MM.1S (cell line): ENCODE data around the gene FAM180A.

Experiments
- DNase-seq: peaks from one replicate; pipeline ENCODE4 v3.0.0-alpha.2; 2015
- H2AFZ ChIP-seq: fragments of 300-600 bp; sonication (generic); 2 replicates; pipeline ENCODE4 v1.6.0; 2016; ENCODE audit warnings: antibody characterized with exemption, low read length
- H3F3A ChIP-seq: fragments of 300-600 bp; sonication (generic); 2 replicates; pipeline ENCODE4 v1.6.1; 2016; ENCODE audit warnings: mild to moderate bottlenecking, antibody characterized with exemption, low read length, moderate library complexity, mixed read lengths; ENCODE audit not compliant: insufficient read depth
- H3K27ac ChIP-seq: fragments of 300-600 bp; sonication (generic); 2 replicates; pipeline ENCODE4 v1.5.1; 2016; ENCODE audit warnings: mild to moderate bottlenecking, low read length
- H3K27me3 ChIP-seq: fragments of 300-600 bp; sonication (generic); replicated peaks from 2 replicates; pipeline ENCODE4 v1.6.0; 2016; ENCODE audit warnings: low read length; ENCODE audit not compliant: insufficient read depth
- H3K36me3 ChIP-seq: fragments of 300-600 bp; sonication (generic); replicated peaks from 2 replicates; pipeline ENCODE4 v1.6.1; 2016; ENCODE audit warnings: mild to moderate bottlenecking, low read length, mixed read lengths; ENCODE audit not compliant: insufficient read depth
- H3K4me1 ChIP-seq: fragments of 300-600 bp; sonication (generic); 2 replicates; pipeline ENCODE4 v1.6.1; 2016; ENCODE audit warnings: low read length, mixed read lengths
- H3K4me2 ChIP-seq: fragments of 300-600 bp; sonication (generic); 2 replicates; pipeline ENCODE4 v1.6.0; 2016; ENCODE audit warnings: low read depth, low read length
- H3K4me3 ChIP-seq: fragments of 300-600 bp; sonication (generic); 2 replicates; pipeline ENCODE4 v1.5.1; 2016; ENCODE audit warnings: low read length, mixed read lengths
- H3K79me2 ChIP-seq: fragments of 300-600 bp; sonication (generic); 2 replicates; pipeline ENCODE4 v1.6.1; 2016; ENCODE audit warnings: mixed run types, low read length, mixed read lengths
- H3K9ac ChIP-seq: fragments of 300-600 bp; sonication (generic); 2 replicates; pipeline ENCODE4 v1.6.1; 2016; ENCODE audit warnings: low read length, mixed read lengths
- H3K9me2 ChIP-seq: fragments of 300-600 bp; sonication (generic); replicated peaks from 2 replicates; pipeline ENCODE4 v1.6.1; 2016; ENCODE audit warnings: mild to moderate bottlenecking, low read length, mixed read lengths; ENCODE audit not compliant: insufficient read depth
- H3K9me3 ChIP-seq: fragments of 300-600 bp; sonication (generic); replicated peaks from 2 replicates; pipeline ENCODE4 v1.6.1; 2016; ENCODE audit warnings: mild to moderate bottlenecking, low read length, mixed read lengths; ENCODE audit not compliant: insufficient read depth
- H4K20me1 ChIP-seq: fragments of 300-600 bp; sonication (generic); 2 replicates; pipeline ENCODE4 v1.6.1; 2016; ENCODE audit warnings: mild to moderate bottlenecking, low read length, moderate library complexity, mixed read lengths; ENCODE audit not compliant: insufficient read depth
- EZH2 ChIP-seq: fragments of 300-600 bp; sonication (generic); optimal IDR thresholded peaks from 2 replicates; pipeline ENCODE3; 2017; ENCODE audit warnings: low read depth, mild to moderate bottlenecking, antibody characterized with exemption, low read length, mixed read lengths
- EZH2phosphoT487 ChIP-seq: fragments of 300-600 bp; sonication (generic); IDR thresholded peaks from 2 replicates; pipeline ENCODE4 v1.6.1; 2018; ENCODE audit warnings: antibody characterized with exemption, low read length
- TF ChIP-seq, protein P1 (sequence below): fragments of 300-600 bp; sonication (generic); IDR thresholded peaks from 2 replicates; pipeline ENCODE4 v1.5.1; 2016; ENCODE audit warnings: antibody characterized with exemption, low read length, mixed read lengths

The FAM180A gene

DNA sequence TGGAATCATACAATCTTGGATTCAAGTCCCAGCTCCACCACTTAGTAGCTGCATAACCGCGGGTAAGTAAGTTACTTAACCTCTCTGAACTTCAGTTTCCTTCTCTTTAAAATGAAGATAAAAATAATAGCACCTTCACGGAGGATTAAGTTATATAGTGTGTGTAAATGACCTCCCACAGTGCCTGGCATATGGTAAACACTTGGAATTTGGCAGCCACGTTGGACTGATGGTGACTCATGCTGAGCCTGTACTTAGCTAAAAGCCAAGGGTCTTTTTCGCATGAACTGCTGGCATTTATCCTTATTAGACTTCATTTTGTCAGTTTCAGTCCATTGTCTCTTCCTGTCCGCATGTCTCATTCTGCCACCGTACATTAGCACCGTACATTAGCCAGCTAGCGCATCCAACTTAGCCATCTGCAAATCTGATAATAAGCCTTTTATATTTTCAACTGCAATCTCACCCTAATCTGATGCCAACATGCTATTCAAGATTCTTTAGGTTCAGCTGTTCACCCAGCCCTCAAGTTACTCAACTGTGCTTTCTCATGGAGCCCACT is 31.9 kb downstream of the FAM180A start:
- Histone ChIP-seq H3K27me3 (no peaks in the 10 kb centered on the region), H3K27ac (no peak overlapping the region), H3K36me3 (no peaks in the 10 kb centered on the region), H3F3A (no peaks in the 10 kb centered on the region), H3K79me2 (no peaks in the 10 kb centered on the region), H3K9me2 (no peaks in the 10 kb centered on the region), H4K20me1 (no peaks in the 10 kb centered on the region), H3K4me3 (no peak overlapping the region), H2AFZ (no peak overlapping the region), H3K9me3 (no peaks in the 10 kb centered on the region), H3K9ac (no peak overlapping the region), H3K4me1 (no peaks in the 10 kb centered on the region), H3K4me2 (no peak overlapping the region)
- no peak for DNase-seq
- TF ChIP-seq EZH2phosphoT487 (no peak), EZH2 (no peak)
- TF ChIP-seq, protein P1, sequence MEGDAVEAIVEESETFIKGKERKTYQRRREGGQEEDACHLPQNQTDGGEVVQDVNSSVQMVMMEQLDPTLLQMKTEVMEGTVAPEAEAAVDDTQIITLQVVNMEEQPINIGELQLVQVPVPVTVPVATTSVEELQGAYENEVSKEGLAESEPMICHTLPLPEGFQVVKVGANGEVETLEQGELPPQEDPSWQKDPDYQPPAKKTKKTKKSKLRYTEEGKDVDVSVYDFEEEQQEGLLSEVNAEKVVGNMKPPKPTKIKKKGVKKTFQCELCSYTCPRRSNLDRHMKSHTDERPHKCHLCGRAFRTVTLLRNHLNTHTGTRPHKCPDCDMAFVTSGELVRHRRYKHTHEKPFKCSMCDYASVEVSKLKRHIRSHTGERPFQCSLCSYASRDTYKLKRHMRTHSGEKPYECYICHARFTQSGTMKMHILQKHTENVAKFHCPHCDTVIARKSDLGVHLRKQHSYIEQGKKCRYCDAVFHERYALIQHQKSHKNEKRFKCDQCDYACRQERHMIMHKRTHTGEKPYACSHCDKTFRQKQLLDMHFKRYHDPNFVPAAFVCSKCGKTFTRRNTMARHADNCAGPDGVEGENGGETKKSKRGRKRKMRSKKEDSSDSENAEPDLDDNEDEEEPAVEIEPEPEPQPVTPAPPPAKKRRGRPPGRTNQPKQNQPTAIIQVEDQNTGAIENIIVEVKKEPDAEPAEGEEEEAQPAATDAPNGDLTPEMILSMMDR = no peak

DNA sequence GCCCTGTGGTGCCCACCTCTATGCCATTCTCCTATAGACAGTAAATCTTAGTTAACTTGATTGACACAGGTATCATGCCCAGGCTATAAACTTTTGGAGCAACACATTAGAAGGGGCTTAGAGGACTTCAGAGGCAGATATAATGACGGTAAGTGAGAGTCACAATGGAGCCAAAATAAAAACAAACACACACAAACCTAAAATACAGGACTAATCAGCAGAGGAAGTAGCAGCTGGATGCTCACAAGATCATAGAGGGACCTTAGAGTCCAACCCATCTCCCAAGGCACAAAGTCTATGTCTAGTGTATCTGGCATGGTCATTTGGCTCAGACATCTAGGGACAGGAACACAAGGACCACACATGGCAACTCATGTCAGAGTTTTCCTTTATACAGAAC is 32.9 kb downstream of the FAM180A start:
- Histone ChIP-seq H2AFZ (no peak overlapping the region), H3K4me1 (no peaks in the 10 kb centered on the region), H3K36me3 (no peaks in the 10 kb centered on the region), H3K4me3 (no peak overlapping the region), H3K9me2 (no peaks in the 10 kb centered on the region), H3K27ac (no peak overlapping the region), H3K79me2 (no peaks in the 10 kb centered on the region), H3K4me2 (no peak overlapping the region), H3K9ac (no peak overlapping the region), H3F3A (no peaks in the 10 kb centered on the region), H3K27me3 (no peaks in the 10 kb centered on the region), H3K9me3 (no peaks in the 10 kb centered on the region), H4K20me1 (no peaks in the 10 kb centered on the region)
- DNase-seq = no peak
- TF ChIP-seq EZH2phosphoT487 = no peak
- no peak for TF ChIP-seq EZH2
- TF ChIP-seq, protein P1 = no peak

DNA sequence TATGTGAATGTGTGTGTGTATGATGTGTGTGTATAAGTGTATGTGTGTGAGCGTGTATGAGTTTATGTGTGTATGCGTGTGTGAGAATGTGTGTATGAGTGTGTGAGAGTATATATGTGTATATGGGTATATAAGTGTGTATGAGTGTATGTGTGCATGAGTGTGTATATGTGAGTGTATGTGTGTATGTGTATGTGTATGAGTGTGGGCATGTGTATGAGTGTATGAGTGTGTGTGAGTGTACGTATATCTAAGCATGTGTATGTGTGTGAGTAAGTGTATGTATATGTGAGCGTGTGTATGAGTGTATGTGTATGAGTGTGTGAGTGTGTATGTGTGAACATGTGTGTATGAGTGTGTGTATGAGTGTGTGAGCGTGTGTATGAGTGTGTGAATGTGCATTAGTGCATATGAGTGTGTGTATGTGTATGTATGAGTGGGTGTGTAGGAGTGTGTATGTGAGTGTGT is 33.5 kb downstream of the FAM180A start:
- Histone ChIP-seq H3K79me2 (no peaks in the 10 kb centered on the region), H3K4me2 (no peak overlapping the region), H3K9me2 (no peaks in the 10 kb centered on the region), H3K27ac (no peak overlapping the region), H3F3A (no peaks in the 10 kb centered on the region), H3K4me3 (no peak overlapping the region), H3K9me3 (no peaks in the 10 kb centered on the region), H3K36me3 (no peaks in the 10 kb centered on the region), H3K4me1 (no peaks in the 10 kb centered on the region), H2AFZ (no peak overlapping the region), H4K20me1 (no peaks in the 10 kb centered on the region), H3K9ac (no peak overlapping the region), H3K27me3 (no peaks in the 10 kb centered on the region)
- TF ChIP-seq, protein P1 = no peak
- no peak for TF ChIP-seq EZH2
- DNase-seq = no peak
